HepG2 (cell line): ENCODE results near the gene DUS1L. TPM values are rescaled to one million over a fixed set of nuclear protein-coding genes. Genes with fewer than 3 reads are reported as not detected.

Experiments used
- AFF4 ChIP-seq: sonication (generic); formaldehyde crosslinking; IDR thresholded peaks from 2 replicates; pipeline ENCODE4 v1.4.0; 2020; ENCODE audit warnings: missing genetic modification reagents
- HNF1B ChIP-seq: sonication (generic); formaldehyde crosslinking; IDR thresholded peaks from 2 replicates; pipeline ENCODE4 v1.5.1; 2020; ENCODE audit warnings: mild to moderate bottlenecking, moderate library complexity, missing genetic modification reagents
- HOXA7 ChIP-seq: sonication (generic); formaldehyde crosslinking; IDR thresholded peaks from 2 replicates; pipeline ENCODE4 v1.8.1; 2022; ENCODE audit warnings: mild to moderate bottlenecking, missing genetic modification reagents, moderate library complexity
- KAT7 ChIP-seq: IDR thresholded peaks from 2 replicates; pipeline ENCODE4 v1.6.1; 2018; ENCODE audit warnings: borderline replicate concordance, missing compliant biosample characterization
- KMT2A ChIP-seq: sonication (generic); formaldehyde crosslinking; IDR thresholded peaks from 2 replicates; pipeline ENCODE4 v1.4.0; 2020; ENCODE audit warnings: missing genetic modification reagents
- MIER2 ChIP-seq: IDR thresholded peaks from 2 replicates; pipeline ENCODE4 v1.6.1; 2016; ENCODE audit warnings: missing biosample characterization, missing genetic modification reagents
- NFE2 ChIP-seq: sonication (generic); formaldehyde crosslinking; IDR thresholded peaks from 2 replicates; pipeline ENCODE4 v1.4.0; 2020; ENCODE audit warnings: missing genetic modification reagents
- NR0B2 ChIP-seq: sonication (generic); formaldehyde crosslinking; IDR thresholded peaks from 2 replicates; pipeline ENCODE4 v1.4.0; 2020; ENCODE audit warnings: mild to moderate bottlenecking, missing genetic modification reagents
- RXRA ChIP-seq: sonication (generic); formaldehyde crosslinking; IDR thresholded peaks from 2 replicates; pipeline ENCODE4 v1.5.1; 2020; ENCODE audit warnings: missing genetic modification reagents
- ZIK1 ChIP-seq: sonication (generic); formaldehyde crosslinking; IDR thresholded peaks from 2 replicates; pipeline ENCODE4 v1.5.0; 2020; ENCODE audit warnings: mild to moderate bottlenecking, low read depth, missing genetic modification reagents, borderline replicate concordance
- ZNF274 ChIP-seq: sonication (generic); formaldehyde crosslinking; IDR thresholded peaks from 2 replicates; pipeline ENCODE4 v1.5.1; 2020; ENCODE audit warnings: mild to moderate bottlenecking, missing genetic modification reagents
- ZNF549 ChIP-seq: sonication (generic); formaldehyde crosslinking; IDR thresholded peaks from 2 replicates; pipeline ENCODE4 v1.5.0; 2020; ENCODE audit warnings: missing genetic modification reagents
- ZNF558 ChIP-seq: sonication (generic); formaldehyde crosslinking; IDR thresholded peaks from 2 replicates; pipeline ENCODE4 v1.9.0; 2022; ENCODE audit warnings: mild to moderate bottlenecking, missing genetic modification reagents, borderline replicate concordance
- ZNF703 ChIP-seq: sonication (generic); formaldehyde crosslinking; IDR thresholded peaks from 2 replicates; pipeline ENCODE4 v1.5.1; 2020; ENCODE audit warnings: missing genetic modification reagents, mild to moderate bottlenecking, moderate library complexity, borderline replicate concordance
- ZNF773 ChIP-seq: sonication (generic); formaldehyde crosslinking; IDR thresholded peaks from 2 replicates; pipeline ENCODE4 v1.4.0; 2020; ENCODE audit warnings: missing genetic modification reagents, borderline replicate concordance
- ZNF782 ChIP-seq: sonication (generic); formaldehyde crosslinking; IDR thresholded peaks from 2 replicates; pipeline ENCODE4 v1.4.0; 2020; ENCODE audit warnings: missing genetic modification reagents, mild to moderate bottlenecking, borderline replicate concordance
- ZNF790 ChIP-seq: sonication (generic); formaldehyde crosslinking; IDR thresholded peaks from 2 replicates; pipeline ENCODE4 v1.8.0; 2022; ENCODE audit warnings: missing genetic modification reagents, mild to moderate bottlenecking, borderline replicate concordance
- polyA plus RNA-seq, 8 experiments: library from polyadenylated mRNA; depleted of rRNA in 3 of 8; stranded (reverse) in 7 of 8; unstranded in 1 of 8; fragments of >200 nt; fragmentation: Illumina TruSeq in 4 of 8; extraction: Trizol in 4 of 8; gene quantifications; 2 replicates each; pipeline versions ENCODE4 v1.2.1 to v1.2.3, GENCODE V29; 2011 to 2016; ENCODE audit warnings: low read depth in 4 of 8, missing spikeins in 1 of 8, mixed read lengths in 1 of 8; ENCODE audit not compliant: insufficient read depth in 1 of 8
- total RNA-seq, 5 experiments: library from RNA; depleted of rRNA; stranded (reverse); fragments of >200 nt; fragmentation: Illumina TruSeq; extraction: Trizol; gene quantifications; 2 replicates each; pipeline ENCODE4 v1.2.3, GENCODE V29; 2016; ENCODE audit warnings: low read depth in 1 of 5
- TF ChIP-seq, protein P1 (sequence below): sonication (generic); formaldehyde crosslinking; IDR thresholded peaks from 2 replicates; pipeline ENCODE4 v1.4.0; 2020; ENCODE audit warnings: low read depth, mild to moderate bottlenecking, missing genetic modification reagents
- TF ChIP-seq, protein P2 (sequence below): sonication (generic); formaldehyde crosslinking; conservative IDR thresholded peaks from 2 replicates; pipeline ENCODE4 v1.5.0; 2020; ENCODE audit warnings: missing genetic modification reagents
- TF ChIP-seq, protein P3 (sequence below): sonication (generic); formaldehyde crosslinking; IDR thresholded peaks from 2 replicates; pipeline ENCODE4 v1.8.0; 2022; ENCODE audit warnings: mild to moderate bottlenecking, missing genetic modification reagents, moderate library complexity

Gene DUS1L
- total and polyA plus RNA-seq, 2 of the 13 experiments (the other 11 are each of a cell fraction or from before 2014, with no cell fraction given) = 81.0 to 109 TPM

DNA sequence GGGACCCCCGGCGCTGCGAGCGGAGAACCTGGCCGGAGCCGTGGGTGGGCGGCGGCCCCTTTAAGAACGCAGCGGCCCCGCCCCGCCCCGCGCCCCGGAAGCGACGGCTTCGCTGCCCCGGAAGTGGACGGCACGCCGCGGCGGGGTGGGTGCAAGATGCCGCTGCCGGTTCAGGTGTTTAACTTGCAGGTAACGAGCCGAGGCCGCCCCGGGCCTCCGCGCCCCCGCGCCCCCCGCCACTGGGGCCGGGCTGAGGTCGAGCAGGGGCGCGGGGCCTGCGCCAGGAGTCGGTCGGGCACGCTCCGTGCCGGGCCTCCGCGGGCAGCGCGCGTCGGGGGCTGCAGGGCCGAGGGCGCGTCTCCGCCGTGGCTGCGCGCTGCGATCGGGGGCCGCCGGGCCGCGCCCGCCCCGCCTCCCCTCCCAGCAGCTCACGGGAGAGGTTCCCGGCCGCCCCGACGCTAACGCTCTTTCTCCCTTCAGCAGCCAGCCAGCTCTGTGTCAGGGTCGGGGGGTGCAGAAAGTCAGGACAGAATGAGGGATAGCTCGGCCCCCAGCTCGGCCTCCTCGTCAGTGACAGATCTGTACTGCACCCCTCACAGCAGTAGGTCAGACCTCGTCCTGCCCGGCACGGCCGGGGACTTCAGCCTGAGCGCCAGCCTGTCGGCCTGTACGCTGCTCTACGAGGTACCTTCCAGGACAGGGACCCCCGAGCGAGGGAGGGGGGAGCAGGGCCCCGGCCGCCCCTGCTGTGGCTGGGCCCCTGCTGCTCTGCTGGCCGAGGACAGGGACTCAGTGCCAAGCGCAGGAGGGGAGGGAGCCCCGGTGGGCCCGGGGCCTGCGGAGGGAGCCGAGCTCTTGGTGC is 13.6 kb downstream of the DUS1L start, which contains the start of the genes GPS1 and RFNG (continued):
- no peak for TF ChIP-seq ZNF773 (CRISPR knock-in tag)
- TF ChIP-seq ZNF703 (CRISPR knock-in tag) = no peak
- TF ChIP-seq ZNF549 (CRISPR knock-in tag) = no peak
- no peak for TF ChIP-seq KAT7 (CRISPR knock-in tag)
- TF ChIP-seq, protein P1, sequence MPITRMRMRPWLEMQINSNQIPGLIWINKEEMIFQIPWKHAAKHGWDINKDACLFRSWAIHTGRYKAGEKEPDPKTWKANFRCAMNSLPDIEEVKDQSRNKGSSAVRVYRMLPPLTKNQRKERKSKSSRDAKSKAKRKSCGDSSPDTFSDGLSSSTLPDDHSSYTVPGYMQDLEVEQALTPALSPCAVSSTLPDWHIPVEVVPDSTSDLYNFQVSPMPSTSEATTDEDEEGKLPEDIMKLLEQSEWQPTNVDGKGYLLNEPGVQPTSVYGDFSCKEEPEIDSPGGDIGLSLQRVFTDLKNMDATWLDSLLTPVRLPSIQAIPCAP = no peak
- TF ChIP-seq HNF1B (CRISPR knock-in tag) = no peak
- no peak for TF ChIP-seq MIER2 (CRISPR knock-in tag)
- no peak for TF ChIP-seq ZNF274 (CRISPR knock-in tag)
- peak; percentile 64; the same call in 1 of the 2 replicates for TF ChIP-seq NR0B2 (CRISPR knock-in tag)
- no peak for TF ChIP-seq ZNF558 (CRISPR knock-in tag)
- TF ChIP-seq NFE2 (CRISPR knock-in tag) = no peak
- no peak for TF ChIP-seq HOXA7 (CRISPR knock-in tag)
- no peak for TF ChIP-seq AFF4
- TF ChIP-seq KMT2A (CRISPR knock-in tag) = peak; percentile 39
- TF ChIP-seq ZIK1 (CRISPR knock-in tag) = no peak
- TF ChIP-seq, protein P2, sequence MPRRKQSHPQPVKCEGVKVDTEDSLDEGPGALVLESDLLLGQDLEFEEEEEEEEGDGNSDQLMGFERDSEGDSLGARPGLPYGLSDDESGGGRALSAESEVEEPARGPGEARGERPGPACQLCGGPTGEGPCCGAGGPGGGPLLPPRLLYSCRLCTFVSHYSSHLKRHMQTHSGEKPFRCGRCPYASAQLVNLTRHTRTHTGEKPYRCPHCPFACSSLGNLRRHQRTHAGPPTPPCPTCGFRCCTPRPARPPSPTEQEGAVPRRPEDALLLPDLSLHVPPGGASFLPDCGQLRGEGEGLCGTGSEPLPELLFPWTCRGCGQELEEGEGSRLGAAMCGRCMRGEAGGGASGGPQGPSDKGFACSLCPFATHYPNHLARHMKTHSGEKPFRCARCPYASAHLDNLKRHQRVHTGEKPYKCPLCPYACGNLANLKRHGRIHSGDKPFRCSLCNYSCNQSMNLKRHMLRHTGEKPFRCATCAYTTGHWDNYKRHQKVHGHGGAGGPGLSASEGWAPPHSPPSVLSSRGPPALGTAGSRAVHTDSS (CRISPR knock-in tag) = no peak
- TF ChIP-seq ZNF790 (CRISPR knock-in tag) = peak; percentile 41; the same call in 1 of the 2 replicates
- TF ChIP-seq ZNF782 = peak; percentile 23; the same call in 1 of the 2 replicates
- 0 out of 2 replicates have a peak, but pooled peaks have one; percentile 20 for TF ChIP-seq RXRA
- TF ChIP-seq, protein P3, sequence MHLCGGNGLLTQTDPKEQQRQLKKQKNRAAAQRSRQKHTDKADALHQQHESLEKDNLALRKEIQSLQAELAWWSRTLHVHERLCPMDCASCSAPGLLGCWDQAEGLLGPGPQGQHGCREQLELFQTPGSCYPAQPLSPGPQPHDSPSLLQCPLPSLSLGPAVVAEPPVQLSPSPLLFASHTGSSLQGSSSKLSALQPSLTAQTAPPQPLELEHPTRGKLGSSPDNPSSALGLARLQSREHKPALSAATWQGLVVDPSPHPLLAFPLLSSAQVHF (CRISPR knock-in tag) = no peak
